T-helper 2 cell treated with Interferon-gamma antibody and Interleukin-4, amounts not matched to agents 100 ng/mL and 5 ng/mL, for 36 hours (primary cell): ENCODE results near the gene SP1. TPM values are rescaled to one million over a fixed set of nuclear protein-coding genes. Genes with fewer than 3 reads are reported as not detected.
"Not testable (repeated sequence)": the region's sequence is repeated elsewhere in the genome, so short reads cannot be mapped to it uniquely, and the experiment has no call there.

Experiments used
- intact Hi-C: fragments of 100-400 bp; cut with micrococcal nuclease; formaldehyde crosslinking; loops from one replicate; pipeline ENCODE4 v1.15.1; 2023
- total RNA-seq: library from RNA; stranded (reverse); gene quantifications from 2 replicates; pipeline ENCODE4 v1.2.3, GENCODE V29; 2022

SP1 gene
- total RNA-seq, 1 donor from 2014 or later, result 80.0 TPM

DNA sequence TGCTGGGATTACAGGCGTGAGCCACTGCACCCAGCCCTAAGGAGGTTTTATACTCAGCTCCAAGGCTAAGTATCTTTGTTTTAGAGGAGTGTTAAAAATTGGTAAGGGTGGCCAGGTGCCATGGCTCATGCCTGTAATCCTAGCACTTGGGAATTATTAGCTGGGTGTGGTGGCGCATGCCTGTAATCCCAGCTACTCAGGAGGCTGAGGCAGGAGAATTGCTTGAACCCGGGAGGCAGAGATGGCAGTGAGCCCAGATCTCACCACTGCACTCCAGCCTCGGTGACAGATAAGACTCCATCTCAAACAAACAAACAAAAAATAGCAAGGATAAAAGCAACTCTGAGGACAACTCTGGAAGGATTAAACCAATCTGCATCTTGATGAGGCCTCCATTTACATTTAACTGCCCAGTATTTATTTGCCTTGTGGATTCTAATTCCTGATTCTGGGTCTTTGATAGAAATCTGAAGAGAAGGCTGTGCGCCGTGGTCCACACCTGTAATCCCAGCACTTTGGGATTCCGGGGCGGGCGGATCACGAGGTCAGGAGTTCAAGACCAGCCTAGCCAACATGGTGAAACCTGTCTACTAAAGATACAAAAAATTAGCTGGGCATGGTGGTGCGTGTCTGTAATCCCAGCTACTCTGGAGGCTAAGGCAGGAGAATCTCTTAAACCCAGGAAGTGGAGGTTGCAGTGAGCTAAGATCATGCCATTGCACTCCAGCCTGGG is 64.8 kb downstream of the SP1 start:
- intact Hi-C loops, result not testable (repeated sequence)

DNA sequence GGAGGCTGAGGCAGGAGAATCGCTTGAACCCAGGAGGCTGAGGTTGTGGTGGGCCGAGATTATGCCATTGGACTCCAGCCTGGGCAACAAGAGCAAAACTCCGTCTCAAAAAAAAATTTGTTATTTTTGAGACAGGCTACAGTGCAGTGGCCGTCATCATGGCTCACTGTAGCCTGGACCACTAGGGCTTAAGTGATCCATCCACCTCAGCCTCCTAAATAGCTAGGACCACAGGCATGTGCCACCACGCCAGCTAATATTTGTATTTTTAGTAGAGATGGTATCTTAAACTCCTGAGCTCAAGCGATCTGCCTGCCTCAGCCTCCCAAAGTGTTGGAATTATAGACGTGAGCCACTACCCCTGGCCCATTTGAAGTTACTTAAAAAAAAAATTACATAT is 71.0 kb downstream of the SP1 start:
- intact Hi-C loops, result loop anchor here (1.0 to 5.0 kb wide), 4 partner anchors 10 to 444 kb away; partner anchors contain the start of genes EIF4B, MYG1, PFDN5 and PRR13

DNA sequence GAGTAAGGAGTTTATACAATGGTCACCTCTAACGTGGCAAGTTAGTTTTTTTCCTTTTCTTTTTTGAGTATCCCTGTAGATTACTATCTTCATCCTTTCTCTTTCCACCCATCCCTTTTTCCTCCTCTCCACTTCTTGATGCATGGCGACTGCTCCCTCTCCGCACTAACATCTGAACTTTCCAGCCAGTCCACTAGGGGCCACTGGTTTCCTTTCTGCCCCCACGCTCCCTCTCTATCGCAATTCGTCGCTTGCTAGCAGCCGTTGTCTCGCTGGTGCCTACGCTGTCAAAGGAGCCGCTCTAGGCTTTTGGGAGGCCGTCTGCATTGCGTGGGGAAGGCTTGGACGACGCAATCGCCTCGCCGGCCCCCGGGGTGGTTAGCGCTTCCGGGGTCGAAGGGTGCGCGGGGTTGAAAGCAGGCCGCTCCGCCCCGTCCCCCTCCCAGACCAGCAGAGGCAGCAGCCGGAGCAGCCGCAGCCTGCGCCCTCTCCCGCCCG is 71.7 kb downstream of the SP1 start, which contains the start of gene PCBP2:
Gene PCBP2, plus strand, starts transcription at position 442 of the 498 bp plus-strand sequence. CDS start 2,699 bp downstream, outside the sequence.
- intact Hi-C loops, result loop anchor here (1.0 to 5.0 kb wide), 5 partner anchors 10 to 444 kb away; partner anchors contain the start of genes EIF4B, MYG1, PFDN5 and PRR13

DNA sequence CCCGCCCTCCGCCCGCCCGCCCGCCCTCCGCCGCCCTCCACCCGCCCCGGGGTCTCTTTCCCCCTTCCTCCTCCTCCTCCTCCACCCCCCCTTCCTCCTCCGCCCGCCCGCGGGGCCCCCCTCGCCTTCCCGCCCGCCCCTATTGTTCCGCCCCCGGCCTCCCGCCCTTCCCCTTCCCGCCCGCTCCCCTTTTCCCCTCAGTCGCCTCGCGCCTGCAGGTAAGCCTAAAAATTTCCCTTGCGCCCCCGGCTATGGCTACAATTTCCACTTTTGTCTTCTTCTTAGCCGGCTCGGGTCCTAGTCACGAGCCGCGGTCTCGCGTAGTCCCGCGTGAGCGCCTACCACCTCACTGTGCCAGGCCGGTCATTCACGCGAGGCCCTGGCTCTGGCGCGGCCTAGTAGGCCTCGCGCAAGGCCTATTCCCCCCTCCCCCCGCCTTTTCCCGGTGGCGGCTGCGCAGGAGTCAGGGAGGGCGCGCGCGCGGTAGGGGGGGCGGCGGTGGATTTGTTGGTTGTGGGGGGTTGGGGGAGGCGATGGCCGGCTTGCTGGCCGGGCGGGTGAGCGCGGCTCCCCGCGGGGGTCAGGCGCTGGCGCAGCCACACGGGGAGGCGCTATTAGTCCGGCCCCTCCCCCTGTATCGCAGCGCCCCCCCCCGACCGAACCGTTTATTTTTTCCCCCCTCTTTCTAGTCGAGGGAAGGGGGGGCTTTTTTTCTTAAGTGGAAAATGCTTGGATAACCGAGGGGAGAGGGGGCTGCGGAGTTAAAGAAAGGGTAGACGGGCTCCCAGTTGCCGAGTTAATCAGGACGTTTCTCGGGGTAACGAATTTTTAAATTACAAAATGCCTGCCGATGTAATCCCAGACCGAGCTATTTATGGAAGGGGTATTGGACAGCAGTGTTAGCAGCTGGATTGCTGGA is 72.4 kb downstream of the SP1 start:
- intact Hi-C loops, result loop anchor here (1.0 to 5.0 kb wide), 3 partner anchors 48 to 445 kb away; partner anchors contain the start of genes EIF4B, MYG1 and PFDN5

DNA sequence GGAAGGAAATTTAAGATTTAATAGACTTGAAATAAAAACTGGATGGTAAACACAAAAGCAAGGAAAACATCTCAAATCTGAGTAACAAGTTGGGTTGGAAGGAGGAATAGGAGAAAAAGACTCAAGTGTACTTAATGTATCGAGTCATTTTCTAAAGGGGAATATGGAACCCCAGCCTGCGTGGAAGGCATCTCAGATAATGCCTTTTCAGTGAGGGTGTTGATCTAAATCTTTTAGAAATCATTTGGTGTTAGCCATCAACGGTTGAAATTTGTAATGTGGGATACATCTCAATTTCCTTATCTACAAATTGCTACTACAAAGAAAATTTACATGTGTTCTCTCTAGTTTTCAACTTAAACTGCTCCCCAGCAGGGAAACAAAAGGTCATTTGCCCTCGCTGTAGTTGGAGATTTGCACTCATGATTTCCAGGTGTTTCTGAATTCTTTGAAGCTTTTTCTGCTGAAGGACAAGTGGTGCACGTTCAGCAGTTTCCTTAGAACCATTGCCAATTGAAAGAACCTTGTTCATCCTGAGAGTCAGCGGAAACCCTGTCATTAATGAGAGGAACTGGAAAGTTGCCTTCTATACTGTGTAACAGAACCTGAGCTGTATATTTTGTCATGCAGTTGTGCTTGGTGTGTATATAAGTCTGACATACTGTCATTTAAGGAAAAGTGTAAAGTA is 74.1 kb downstream of the SP1 start:
- intact Hi-C loops, result loop anchor here (5.0 kb wide), 2 partner anchors 157 to 447 kb away; partner anchors contain the start of genes EIF4B, MYG1 and PFDN5

DNA sequence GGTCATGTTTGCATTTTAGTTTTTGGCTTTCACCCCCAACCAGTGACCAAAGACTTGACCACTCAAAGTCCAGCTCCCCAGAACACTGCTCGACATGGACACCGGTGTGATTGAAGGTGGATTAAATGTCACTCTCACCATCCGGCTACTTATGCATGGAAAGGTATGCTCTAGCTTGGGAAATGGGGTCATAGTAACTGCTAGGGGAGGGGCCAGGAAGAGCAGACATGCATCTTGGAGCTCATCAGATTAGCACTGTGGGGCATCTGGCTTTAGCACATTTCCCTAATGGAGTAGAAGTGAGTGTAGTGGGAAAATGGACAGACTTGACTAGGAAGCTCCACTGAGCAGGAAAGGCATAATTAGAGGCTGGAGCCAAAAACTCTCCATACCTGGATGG is 74.7 kb downstream of the SP1 start:
- intact Hi-C loops, result loop anchor here (5.0 kb wide), 2 partner anchors 157 to 447 kb away; partner anchors contain the start of genes EIF4B, MYG1 and PFDN5

DNA sequence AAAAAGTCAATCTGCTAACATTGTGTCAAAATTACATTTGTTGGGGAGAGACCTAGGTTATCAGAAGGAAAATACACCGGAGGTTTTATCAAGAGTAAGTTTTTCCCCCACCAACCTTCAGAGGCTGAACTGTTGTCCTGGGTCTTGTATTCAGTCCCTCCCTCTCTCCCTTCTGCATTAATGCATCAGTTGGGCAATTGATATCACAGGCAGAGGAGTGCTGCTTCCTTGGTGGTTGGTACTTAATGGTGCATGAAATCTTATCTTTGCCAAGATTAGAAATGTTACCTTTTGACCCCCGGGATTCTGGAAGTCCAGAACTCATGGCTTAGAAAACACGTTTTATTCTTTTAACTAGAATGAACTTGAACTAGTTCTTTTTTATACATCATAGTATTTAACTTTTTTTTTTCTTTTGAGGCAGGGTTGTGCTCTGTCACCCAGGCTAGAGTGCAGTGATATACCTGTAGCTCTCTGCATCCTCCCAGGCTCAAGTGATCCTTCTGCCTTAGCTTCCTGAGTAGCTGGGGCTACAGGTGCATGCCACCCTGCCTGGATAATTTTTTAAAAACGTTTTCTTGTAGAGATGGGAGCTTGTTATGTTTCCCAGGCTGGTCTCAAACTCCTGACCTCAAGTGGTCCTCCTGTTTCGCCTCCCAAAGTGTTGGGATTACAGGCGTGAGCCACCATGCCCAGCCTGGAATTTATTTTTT is 76.8 kb downstream of the SP1 start:
- intact Hi-C loops, result no loop called here

DNA sequence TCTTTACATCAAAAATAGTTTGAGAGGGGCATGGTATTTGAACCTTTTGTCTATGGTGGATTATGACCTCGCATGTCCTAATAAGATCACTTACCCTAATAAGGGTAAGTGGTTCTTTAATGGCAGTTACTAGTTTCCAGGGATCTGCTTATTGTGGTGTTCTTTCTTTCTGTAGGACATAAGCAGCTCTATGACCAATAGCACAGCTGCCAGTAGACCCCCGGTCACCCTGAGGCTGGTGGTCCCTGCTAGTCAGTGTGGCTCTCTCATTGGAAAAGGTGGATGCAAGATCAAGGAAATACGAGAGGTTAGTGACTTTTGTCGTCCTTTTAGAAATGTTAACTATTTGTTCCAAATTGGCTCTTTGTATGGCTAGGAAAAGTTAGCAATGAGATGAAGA is 79.1 kb downstream of the SP1 start:
- intact Hi-C loops, result no loop called here

DNA sequence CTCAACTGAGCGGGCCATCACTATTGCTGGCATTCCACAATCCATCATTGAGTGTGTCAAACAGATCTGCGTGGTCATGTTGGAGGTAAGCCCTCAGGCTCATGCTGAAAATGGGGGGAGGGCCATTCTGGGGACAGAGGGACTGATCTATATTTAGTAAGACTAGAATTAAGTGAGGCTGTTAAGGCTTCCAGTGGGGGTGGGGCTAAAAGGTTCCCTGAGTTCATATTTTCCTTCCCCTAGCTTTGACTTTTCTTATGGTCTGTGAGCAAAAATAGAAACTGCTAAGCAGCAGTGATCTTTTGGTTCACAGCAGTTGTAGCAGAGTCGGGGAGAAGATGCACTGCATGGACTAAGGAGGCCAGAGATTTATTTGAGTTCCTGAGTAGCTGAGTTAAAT is 81.1 kb downstream of the SP1 start:
- intact Hi-C loops, result no loop called here

DNA sequence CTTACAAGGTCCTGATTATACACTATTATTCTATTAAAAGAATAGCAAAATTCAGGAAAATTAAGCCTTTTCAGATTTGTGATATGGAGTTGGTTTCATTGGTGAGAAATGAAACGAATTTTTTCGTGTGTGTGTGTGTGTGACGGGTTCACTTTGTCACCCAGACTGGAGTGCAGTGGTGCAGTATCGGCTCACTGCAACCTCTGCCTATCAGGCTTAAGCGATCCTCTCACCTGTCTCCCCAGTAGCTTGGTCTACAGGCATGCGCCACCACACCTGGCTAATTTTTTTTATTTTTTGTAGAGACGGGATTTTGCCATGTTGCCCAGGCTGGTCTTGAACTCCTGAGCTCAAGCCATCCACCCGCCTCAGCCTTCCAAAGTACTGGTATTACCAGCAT is 81.6 kb downstream of the SP1 start:
- intact Hi-C loops, result no loop called here

DNA sequence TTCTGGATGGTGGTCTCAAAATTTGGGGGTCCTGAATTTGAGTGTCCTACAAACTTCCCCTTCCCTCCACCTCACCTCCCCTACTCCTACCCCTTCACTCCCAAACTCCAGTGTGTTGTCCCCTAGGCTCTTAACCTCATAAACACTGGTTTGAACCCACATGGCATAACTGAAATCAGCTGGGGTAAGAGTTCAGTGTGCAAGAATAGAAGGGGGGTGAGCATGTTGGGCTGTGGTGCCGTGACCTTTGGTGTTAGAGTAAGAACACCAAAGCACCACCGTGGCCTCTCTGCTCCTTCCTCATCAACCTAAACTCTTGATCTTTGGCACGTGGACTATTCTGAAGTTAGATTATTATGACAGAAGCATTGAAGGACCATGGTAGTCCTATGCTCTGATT is 83.0 kb downstream of the SP1 start:
- intact Hi-C loops, result no loop called here

DNA sequence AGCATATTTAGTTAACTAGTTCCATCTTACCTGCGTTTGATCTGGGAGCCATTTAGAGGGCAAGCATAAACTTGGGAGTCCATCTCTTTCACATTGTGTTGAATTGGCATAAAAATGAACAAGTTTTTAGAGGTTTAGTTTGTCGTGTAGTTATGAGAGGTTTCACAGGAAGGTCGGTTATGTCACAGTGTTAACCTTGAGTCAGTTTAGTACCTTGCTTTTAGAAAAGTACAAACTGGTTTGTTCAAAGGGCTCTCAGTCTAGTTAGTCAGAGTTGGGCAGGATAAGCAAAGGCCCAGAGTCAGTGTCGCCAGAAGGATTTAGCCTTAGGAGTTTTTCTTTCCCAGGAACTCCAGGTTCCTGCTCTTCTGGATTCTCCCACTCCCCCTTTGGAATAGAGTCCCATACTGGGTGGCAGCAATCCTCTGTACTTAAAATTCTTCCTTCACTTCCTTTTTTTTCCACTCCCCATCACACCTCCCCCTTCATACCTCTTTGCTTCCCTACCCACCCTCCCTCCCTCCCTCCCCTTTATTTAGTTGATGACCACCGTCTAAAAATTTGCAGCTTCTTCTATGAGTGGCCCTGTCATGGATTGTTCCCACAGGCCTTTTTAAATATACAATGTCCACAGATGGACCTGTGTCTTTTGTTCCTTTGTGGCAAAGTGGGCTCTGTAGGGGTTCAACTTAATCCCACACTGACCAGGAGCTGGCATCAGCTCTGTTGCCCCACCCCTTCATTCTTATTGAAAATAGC is 84.0 kb downstream of the SP1 start:
- intact Hi-C loops, result no loop called here

DNA sequence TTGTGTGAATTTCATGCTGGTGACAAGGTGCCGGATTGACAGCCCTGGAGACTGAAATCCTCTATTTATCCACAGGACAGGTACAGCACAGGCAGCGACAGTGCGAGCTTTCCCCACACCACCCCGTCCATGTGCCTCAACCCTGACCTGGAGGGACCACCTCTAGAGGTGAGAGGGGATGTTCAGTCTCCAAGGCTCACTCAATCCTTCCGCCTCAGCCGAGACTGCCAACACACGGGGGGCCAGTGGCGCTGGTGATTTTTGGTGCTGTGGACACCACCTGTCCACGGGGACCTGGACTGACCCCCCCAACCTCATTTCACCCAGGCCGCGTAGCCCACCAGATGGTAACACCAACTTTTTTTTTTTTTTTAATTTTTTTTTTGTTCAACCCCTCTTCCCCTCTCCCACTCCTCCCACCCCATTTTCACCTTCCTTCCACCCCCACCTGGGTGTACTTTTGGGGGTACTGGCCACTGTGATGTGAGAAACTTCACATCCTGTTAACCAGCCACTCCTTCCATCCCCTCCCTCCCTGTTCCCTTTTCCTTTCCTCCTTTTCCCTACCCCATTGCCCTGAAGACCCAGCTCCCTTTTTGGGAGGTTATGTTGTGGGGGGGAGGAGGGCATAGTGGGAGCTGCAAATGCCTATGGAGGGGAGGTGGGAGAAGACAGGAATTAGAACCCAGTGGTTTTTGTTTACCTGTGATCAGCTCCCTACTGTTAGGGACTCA is 84.9 kb downstream of the SP1 start:
- intact Hi-C loops, result no loop called here

DNA sequence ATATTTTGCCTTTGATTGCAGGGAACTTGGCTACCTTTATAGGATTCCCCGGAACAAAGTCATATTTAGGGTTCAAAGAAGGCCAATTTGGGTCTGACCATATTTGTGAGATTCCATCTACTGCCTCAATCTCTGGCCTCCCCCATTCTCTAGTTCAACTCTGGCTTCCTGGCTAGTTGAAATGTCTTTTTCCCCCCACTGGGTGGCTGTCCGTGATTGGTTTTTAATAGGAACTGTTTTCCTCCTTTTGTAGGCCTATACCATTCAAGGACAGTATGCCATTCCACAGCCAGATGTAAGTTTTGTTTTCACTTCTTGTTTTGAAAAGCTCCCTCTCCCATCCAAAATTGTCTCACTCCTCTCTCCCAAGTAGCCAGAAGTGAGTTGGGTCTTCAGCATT is 85.7 kb downstream of the SP1 start:
- intact Hi-C loops, result no loop called here

Other genes starting within 250 kb of the SP1 start
- gene ZNF740, start 199.5 kb upstream of the SP1 start, total RNA-seq, result 33.7 and 39.6 TPM in 2 replicates
- 24.9 and 25.3 TPM in 2 replicates for gene CSAD, start 199.3 kb upstream of the SP1 start, total RNA-seq
- gene ITGB7, start 172.9 kb upstream of the SP1 start, total RNA-seq, result 742 and 770 TPM in 2 replicates
- 47.6 and 49.0 TPM in 2 replicates for gene RARG, start 148.0 kb upstream of the SP1 start, total RNA-seq
- gene ESPL1, start 111.9 kb upstream of the SP1 start, total RNA-seq, result 75.1 and 79.7 TPM in 2 replicates
- gene PFDN5, start 84.6 kb upstream of the SP1 start, total RNA-seq, result 287 and 296 TPM in 2 replicates
- 58.6 and 64.5 TPM in 2 replicates for gene MYG1, start 80.5 kb upstream of the SP1 start, total RNA-seq
- gene AAAS, start 58.6 kb upstream of the SP1 start, total RNA-seq, result 74.0 and 79.3 TPM in 2 replicates
- not detected in 2 replicates for gene SP7, start 43.8 kb upstream of the SP1 start, total RNA-seq
- 0.14 TPM in 1 of 2 replicates, not detected in the other for gene AMHR2, start 43.7 kb downstream of the SP1 start, total RNA-seq
- 189 and 197 TPM in 2 replicates for gene PRR13, start 61.6 kb downstream of the SP1 start, total RNA-seq
- gene PCBP2, start 71.9 kb downstream of the SP1 start, total RNA-seq, result 812 and 834 TPM in 2 replicates
- 20.4 and 25.0 TPM in 2 replicates for gene MAP3K12, start 119.3 kb downstream of the SP1 start, total RNA-seq
- 41.2 and 43.8 TPM in 2 replicates for gene TARBP2, start 121.1 kb downstream of the SP1 start, total RNA-seq
- gene NPFF, start 127.3 kb downstream of the SP1 start, total RNA-seq, result not detected in 2 replicates
- 30.7 and 35.5 TPM in 2 replicates for gene ATF7, start 246.2 kb downstream of the SP1 start, total RNA-seq